Epithelial cell of prostate (primary cell): Measurements from ENCODE around the gene MUC13.

Experiments used
- DNase-seq: peaks from one replicate; pipeline ENCODE4 v3.0.0-alpha.2; 2011; ENCODE audit warnings: low read depth, low spot score
- H3K27ac ChIP-seq: fragments of 450-650 bp; 2 replicates; pipeline ENCODE4 v1.5.1; 2017; ENCODE audit warnings: mild to moderate bottlenecking

The MUC13 gene

DNA sequence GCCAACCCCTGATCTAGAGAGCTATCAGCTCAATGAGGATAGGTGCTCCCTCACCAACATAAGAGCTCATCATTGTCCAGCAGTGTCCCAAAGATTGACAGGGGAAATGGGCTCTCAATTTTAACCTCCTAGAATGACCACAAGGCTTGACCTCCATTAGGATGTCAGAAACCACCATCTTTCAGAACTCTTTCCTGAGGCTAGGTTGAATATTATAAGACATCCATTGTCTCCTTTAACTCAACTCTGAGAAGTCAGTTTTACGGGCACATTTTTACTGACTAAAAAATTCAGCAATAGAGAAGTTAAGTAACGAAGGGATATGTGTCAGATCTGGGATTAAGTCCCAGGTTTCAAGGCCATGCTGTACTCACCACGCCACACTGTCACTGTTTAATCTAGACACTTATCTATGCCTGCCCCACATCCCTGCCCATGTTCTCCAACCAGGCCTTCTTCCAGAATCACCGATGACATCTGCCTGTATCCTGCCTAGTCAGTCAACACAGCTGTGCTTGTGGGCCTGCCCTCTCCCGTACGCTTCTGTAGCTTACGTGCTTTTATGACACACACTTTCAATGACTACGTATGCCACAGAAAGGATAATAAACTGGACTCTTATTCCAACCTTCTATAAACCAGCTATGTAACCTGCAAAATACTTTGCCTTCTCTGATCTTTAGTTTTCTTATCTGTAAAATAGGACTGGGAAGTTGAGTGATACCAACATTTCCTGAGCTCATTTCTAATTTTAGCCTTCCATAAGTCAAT lies 17.1 kb upstream of the MUC13 start:
- peak overlapping the region; percentile 83 for H3K27ac ChIP-seq

GRCh38 chr3:124950026-124950425 lies 15.5 kb upstream of the MUC13 start:
- no peak for DNase-seq
- H3K27ac ChIP-seq, result no peak overlapping the region

More for the DNA sequence above, 17.1 kb upstream of the MUC13 start:
- DNase-seq, result peak; percentile 76

GRCh38 chr3:124942613-124943012 lies 8.1 kb upstream of the MUC13 start:
- no peak for DNase-seq
- H3K27ac ChIP-seq, result no peak overlapping the region

- no peak for DNase-seq
- H3K27ac ChIP-seq, result no peak overlapping the region
Measured at GRCh38 chr3:124941771-124942170, 7.2 kb upstream of the MUC13 start.

- no peak for DNase-seq
- no peak overlapping the region for H3K27ac ChIP-seq
Measured at GRCh38 chr3:124939661-124940060, 5.1 kb upstream of the MUC13 start.

- no peak for DNase-seq
- no peak overlapping the region for H3K27ac ChIP-seq
Measured at GRCh38 chr3:124938896-124939295, 4.3 kb upstream of the MUC13 start.

- H3K27ac ChIP-seq, result no peak overlapping the region
Measured at GRCh38 chr3:124937049-124937448, 2.5 kb upstream of the MUC13 start.

GRCh38 chr3:124935794-124936542 lies 1.4 kb upstream of the MUC13 start:
- no peak for DNase-seq
- H3K27ac ChIP-seq, result no peak overlapping the region

More at GRCh38 chr3:124937049-124937448, 2.5 kb upstream of the MUC13 start:
- no peak for DNase-seq

GRCh38 chr3:124935264-124935663 lies 713 bp upstream of the MUC13 start:
- no peak for DNase-seq
- no peak overlapping the region for H3K27ac ChIP-seq

DNA sequence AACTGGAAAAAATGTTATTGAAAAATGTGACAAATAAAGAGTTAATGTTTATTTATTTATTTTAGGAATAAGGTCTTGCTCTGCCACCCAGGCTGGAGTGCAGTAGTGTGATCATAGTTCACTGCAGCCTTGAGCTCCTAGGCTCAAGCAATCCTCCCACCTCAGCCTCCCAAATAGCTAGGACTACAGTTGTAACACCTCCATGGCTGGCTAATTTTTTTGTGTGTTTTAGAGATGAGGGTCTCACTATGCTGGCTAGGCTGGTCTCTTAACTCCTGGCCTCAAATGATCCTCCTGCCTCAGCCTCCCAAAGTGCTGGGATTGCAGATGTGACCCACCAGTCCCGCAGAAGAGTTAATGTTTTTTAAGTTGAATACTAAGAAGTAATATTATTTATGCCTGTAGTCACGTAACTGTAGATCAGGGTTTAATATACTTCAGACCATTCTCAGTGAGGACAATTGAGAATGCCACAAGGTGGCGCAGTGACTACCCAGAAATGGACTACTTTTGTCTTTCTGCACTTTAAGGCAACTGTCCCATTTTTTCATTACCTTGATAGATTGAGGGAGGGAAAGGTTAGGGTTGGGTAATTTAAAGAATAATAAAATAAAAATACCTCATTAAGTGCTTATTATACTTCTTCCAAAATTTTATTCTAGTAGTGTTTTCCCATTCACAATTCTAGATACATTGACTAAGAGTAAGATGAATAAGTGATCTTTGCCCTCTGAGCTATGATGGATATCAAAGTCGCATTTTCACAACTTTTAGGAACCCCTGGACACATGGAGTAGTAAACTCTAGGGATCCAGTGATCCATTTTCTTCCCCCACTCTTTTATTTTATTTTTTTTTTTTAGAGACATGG lies 6.0 kb downstream of the MUC13 start:
- H3K27ac ChIP-seq, result no peak overlapping the region
- DNase-seq, result no peak

DNA sequence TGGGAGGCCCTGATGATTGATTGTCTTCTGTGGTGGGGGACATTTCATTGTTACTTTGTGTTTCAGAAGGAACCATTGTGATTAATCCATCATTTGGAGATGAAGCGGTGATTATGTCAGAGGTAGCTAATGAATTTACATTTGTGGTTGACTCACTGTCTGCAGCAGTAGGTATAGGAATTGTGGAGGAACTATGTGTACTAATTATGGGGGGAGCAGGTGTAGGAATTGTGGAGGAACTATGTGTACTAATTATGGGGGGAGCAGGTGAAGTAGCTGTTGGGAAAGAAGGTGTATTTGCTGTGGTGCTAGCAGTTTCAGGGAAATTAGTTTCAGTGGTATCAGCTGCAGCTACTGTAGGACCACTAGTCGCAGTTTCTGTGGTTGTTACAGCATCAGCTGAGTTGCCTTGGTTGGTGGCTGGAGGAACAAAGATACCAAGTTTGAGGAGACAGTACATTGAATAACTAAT lies 6.9 kb downstream of the MUC13 start:
- H3K27ac ChIP-seq, result no peak overlapping the region
- DNase-seq, result no peak

DNA sequence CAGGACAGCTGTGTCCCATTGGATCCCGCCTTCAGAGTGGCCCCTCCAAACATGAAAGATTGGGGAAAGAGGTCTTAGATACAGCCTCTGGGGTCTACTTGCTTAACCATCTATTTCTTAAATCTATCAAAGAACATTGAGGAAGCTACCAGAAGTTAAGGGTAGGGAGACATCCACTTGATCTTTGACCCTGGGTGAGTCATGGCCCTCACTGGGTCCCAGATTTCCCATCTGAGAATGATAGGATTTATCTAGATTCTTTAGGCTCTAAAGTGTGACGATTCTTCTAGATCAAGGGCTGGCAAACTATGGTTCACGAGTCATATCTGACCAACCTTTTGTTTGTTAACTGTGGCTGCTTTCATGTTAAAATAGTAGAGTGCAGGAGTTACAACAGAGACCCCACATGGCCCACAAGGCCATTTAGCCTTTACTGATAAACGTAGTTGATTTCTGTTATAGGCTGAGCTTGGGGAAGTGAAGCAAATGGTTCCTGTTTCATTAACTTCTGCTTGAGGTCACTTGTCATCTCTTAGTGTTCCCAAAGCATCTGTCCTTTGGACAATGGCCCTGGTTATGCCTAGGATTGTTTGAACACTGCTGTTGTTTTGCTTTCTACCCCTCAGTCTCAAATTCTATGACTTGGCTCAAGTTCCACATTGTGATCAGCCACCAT lies 8.0 kb downstream of the MUC13 start:
- DNase-seq, result no peak

DNA sequence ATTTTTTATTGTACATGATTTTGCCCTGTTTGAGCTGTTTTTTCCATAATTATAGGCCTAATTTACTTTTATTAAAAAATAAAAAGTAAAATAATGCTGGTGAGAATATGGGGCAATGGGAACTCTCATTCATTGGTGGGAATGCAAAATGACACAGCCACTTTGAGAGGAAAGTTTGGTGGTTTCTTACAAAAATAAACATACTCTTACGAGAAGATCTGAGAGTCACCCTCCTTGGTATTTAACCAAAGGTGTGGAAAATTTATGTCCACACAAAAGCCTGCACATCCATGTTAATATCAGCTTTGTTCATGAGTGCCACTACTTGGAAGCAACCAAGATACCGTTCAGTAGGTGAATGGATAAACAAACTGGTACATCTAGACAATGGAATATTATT lies 9.8 kb downstream of the MUC13 start:
- no peak for DNase-seq
- no peak overlapping the region for H3K27ac ChIP-seq

More for the DNA sequence above, 8.0 kb downstream of the MUC13 start:
- H3K27ac ChIP-seq, result no peak overlapping the region

DNA sequence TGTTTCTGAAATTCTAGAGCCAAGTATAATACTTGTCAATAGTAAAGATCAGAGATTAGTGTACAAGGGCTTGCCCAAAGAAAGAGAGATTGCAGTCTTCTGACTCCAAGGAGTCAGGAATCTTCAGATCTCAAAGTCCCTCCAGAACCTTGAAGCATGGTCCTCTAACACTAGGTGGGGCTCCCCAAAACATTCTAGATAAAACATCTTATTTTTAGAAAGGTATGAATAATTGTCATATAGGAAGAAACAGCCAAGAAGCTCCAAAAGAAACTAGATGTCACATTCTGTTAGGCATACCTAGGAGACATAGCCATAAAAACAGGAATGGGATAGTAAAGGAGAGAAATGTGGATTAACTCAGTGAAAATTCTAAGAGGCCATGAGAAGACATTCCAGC lies 10.7 kb downstream of the MUC13 start:
- no peak for DNase-seq
- H3K27ac ChIP-seq, result no peak overlapping the region

- no peak overlapping the region for H3K27ac ChIP-seq
Measured at GRCh38 chr3:124920718-124921117, 13.8 kb downstream of the MUC13 start.

GRCh38 chr3:124919756-124920155 lies 14.8 kb downstream of the MUC13 start:
- H3K27ac ChIP-seq, result no peak overlapping the region
- no peak for DNase-seq

More at GRCh38 chr3:124920718-124921117, 13.8 kb downstream of the MUC13 start:
- DNase-seq, result no peak

DNA sequence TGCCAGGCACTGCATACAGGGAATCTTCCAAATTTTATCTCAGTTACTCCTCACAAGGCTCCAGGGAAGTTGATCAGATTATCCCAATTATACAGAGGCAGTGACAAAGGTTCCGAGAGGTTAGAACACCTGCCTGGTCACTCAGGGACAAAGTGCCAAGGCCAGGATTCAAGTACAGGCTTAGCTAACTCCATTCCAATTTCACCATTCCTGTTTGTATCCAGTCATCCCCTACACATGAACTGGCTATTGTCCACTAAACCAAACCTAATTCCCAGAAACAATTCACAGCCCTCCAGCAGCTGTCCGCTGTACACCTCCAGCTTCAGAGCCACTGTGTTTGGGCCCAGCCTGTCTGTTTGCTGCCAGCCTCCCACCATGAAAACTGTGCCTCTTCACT lies 16.0 kb downstream of the MUC13 start:
- DNase-seq, result no peak
- H3K27ac ChIP-seq, result no peak overlapping the region

DNA sequence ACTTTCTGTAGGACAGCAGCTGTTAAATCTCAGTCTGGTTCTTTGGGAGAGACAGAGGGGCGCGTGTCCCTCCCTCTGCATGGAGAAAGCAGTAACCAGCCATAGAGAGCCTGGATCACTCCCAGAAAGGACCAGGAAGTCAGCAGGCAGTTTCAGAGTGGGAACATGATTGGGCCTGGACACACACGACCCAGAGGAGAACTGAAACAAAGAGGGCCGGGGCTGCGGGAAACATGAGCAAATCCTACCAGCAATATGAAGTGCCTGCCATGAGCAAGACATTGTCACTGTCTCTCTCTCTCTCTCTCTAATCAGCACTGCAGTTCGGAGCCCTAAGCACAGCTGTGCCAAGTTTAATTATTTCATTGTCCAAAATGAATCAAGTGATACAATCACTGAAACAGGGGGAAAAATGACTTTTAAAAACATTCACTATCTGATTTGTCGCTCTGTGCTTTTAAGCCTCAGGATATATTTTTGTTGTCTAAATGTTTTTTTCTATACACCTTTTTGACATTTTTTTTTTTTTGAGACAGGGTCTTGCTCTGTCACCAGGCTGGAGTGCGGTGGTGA lies 17.6 kb downstream of the MUC13 start:
- no peak for DNase-seq
- no peak overlapping the region for H3K27ac ChIP-seq

DNA sequence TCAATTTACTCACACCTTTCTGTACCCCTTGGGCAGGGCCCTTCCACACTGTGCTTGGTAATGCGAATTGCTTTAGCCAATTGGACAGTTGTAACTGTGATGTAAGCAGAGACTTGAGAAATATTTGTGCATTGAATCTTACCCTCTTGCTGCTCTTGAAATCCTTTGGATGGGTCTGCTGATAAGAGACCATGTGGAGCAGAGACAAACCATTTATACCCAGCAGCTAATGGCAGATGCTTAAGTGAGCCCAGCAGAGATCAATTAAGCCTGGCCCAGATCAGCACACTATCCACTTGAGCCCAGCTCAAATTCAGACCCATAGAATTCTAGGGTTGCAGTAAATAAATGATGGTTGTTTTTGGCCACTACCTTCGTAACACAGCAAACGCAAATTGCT lies 19.3 kb downstream of the MUC13 start:
- no peak overlapping the region for H3K27ac ChIP-seq
- DNase-seq, result no peak

DNA sequence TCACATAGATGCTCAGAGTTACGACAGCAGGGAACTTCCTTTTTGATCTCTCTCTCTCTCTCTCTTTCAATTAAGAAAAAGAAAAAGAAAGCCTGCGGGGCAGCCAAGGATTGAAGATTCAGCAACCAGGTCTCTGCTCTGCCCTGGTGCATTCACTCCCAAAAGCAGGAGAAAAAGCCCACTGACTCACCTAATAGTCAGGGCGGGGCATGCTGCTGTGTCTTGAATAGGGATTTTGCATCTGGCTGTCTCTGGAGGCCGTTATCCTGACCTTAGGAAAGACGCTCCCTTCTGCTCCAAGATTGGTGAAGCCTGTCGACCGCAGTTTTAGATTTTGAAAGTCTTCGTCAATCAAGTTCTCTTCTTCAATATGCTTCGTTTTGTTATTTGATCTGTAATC lies 26.6 kb downstream of the MUC13 start:
- no peak for DNase-seq
- no peak overlapping the region for H3K27ac ChIP-seq
